C4-2B (cell line): ENCODE measurements around the gene GPR37L1.

Experiments used
- ZFX ChIP-seq: fragments of 450-650 bp; IDR thresholded peaks from 2 replicates; pipeline ENCODE4 v1.6.1; 2017
- TF ChIP-seq, protein P1 (sequence below): fragments of 450-650 bp; conservative IDR thresholded peaks from 2 replicates; pipeline ENCODE4 v1.5.1; 2017; ENCODE audit warnings: mild to moderate bottlenecking

DNA sequence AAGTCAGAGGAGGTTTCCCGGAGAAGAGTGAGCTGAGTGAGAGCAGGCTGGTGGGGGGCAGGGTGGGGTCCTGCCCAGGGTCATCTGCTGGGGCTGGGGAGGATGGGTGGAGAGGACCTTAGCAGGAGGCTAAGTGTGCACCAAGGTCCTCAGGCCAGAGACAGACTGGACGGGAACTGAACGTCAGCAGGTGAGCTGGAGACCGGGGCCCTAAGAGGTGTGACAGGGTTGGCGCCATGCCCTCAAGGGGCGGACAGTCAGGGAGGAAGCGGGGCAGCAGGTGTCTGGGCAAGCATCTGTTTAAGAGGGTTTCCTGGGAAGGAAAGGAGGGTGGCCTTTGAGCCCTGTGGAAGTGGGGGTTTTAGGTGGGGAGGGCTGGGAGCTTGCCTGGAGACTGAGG is 51.3 kb downstream of the GPR37L1 start:
- TF ChIP-seq, protein P1, sequence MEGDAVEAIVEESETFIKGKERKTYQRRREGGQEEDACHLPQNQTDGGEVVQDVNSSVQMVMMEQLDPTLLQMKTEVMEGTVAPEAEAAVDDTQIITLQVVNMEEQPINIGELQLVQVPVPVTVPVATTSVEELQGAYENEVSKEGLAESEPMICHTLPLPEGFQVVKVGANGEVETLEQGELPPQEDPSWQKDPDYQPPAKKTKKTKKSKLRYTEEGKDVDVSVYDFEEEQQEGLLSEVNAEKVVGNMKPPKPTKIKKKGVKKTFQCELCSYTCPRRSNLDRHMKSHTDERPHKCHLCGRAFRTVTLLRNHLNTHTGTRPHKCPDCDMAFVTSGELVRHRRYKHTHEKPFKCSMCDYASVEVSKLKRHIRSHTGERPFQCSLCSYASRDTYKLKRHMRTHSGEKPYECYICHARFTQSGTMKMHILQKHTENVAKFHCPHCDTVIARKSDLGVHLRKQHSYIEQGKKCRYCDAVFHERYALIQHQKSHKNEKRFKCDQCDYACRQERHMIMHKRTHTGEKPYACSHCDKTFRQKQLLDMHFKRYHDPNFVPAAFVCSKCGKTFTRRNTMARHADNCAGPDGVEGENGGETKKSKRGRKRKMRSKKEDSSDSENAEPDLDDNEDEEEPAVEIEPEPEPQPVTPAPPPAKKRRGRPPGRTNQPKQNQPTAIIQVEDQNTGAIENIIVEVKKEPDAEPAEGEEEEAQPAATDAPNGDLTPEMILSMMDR: no peak
- TF ChIP-seq ZFX: no peak
